SHP77 (cell line): ENCODE data around the gene ICOS.

Experiments
- DNase-seq, 2 experiments: peaks; one replicate each; lab custom pipeline; 2025; lab: John Stamatoyannopoulos, UW

ICOS gene

GRCh38 chr2:204010628-204011560 is 74.3 kb downstream of the ICOS start:
- no peak for DNase-seq
